Hepatocyte (in vitro differentiated cells): ENCODE measurements around the gene SAMD4A. TPM values are rescaled to one million over a fixed set of nuclear protein-coding genes. Genes with fewer than 3 reads are reported as not detected.
"Not testable (repeated sequence)": the region's sequence is repeated elsewhere in the genome, so short reads cannot be mapped to it uniquely, and the experiment has no call there.

Experiments used
- DNase-seq: peaks from one replicate; pipeline ENCODE4 v3.0.0-alpha.2; 2016; ENCODE audit warnings: low spot score
- H2AFZ ChIP-seq: fragments of 200-600 bp; sonication (generic); 2 replicates; pipeline ENCODE4 v1.6.0; 2016; ENCODE audit warnings: antibody characterized with exemption, mild to moderate bottlenecking
- H3K27ac ChIP-seq: fragments of 200-600 bp; sonication (generic); 2 replicates; pipeline ENCODE4 v1.5.1; 2016; ENCODE audit warnings: mild to moderate bottlenecking
- H3K27me3 ChIP-seq: fragments of 200-600 bp; sonication (generic); 2 replicates; pipeline ENCODE4 v1.6.1; 2016
- H3K36me3 ChIP-seq: fragments of 200-600 bp; sonication (generic); replicated peaks from 2 replicates; pipeline ENCODE4 v1.5.1; 2016; ENCODE audit warnings: low read depth; ENCODE audit not compliant: insufficient read depth
- H3K4me1 ChIP-seq: fragments of 200-600 bp; sonication (generic); 2 replicates; pipeline ENCODE4 v1.5.1; 2016; ENCODE audit warnings: mild to moderate bottlenecking, moderate library complexity; ENCODE audit not compliant: insufficient read depth
- H3K4me2 ChIP-seq: fragments of 200-600 bp; sonication (generic); 2 replicates; pipeline ENCODE4 v1.6.0; 2016
- H3K4me3 ChIP-seq: fragments of 200-600 bp; sonication (generic); 2 replicates; pipeline ENCODE4 v1.5.1; 2016; ENCODE audit warnings: mild to moderate bottlenecking
- H3K79me2 ChIP-seq: fragments of 200-600 bp; sonication (generic); 2 replicates; pipeline ENCODE4 v1.6.0; 2017; ENCODE audit warnings: mild to moderate bottlenecking
- H3K9me2 ChIP-seq: fragments of 200-600 bp; sonication (generic); replicated peaks from 2 replicates; pipeline ENCODE4 v1.6.0; 2017; ENCODE audit warnings: mild to moderate bottlenecking; ENCODE audit not compliant: insufficient read depth
- H3K9me3 ChIP-seq: fragments of 200-600 bp; sonication (generic); 2 replicates; pipeline ENCODE4 v1.5.1; 2016; ENCODE audit warnings: low read depth, mild to moderate bottlenecking
- H4K20me1 ChIP-seq: fragments of 200-600 bp; sonication (generic); 2 replicates; pipeline ENCODE4 v1.6.0; 2016; ENCODE audit warnings: mild to moderate bottlenecking; ENCODE audit not compliant: insufficient read depth, poor library complexity, severe bottlenecking
- CTCF ChIP-seq: fragments of 200-600 bp; sonication (generic); IDR thresholded peaks from 2 replicates; pipeline ENCODE4 v1.5.1; 2016; ENCODE audit warnings: antibody characterized with exemption, mild to moderate bottlenecking; ENCODE audit not compliant: poor library complexity
- EZH2 ChIP-seq: fragments of 200-600 bp; sonication (generic); IDR thresholded peaks from 2 replicates; pipeline ENCODE4 v1.6.1; 2016; ENCODE audit warnings: antibody characterized with exemption, mild to moderate bottlenecking, borderline replicate concordance
- EZH2phosphoT487 ChIP-seq: fragments of 200-600 bp; sonication (generic); IDR thresholded peaks from one replicate; pipeline ENCODE4 v1.6.1; 2018; ENCODE audit warnings: antibody characterized with exemption, mild to moderate bottlenecking, low read depth, moderate library complexity; ENCODE audit not compliant: unreplicated experiment, severe bottlenecking
- WGBS: methylation state at CpG from one replicate; pipeline ENCODE4 v1.1.6; 2016; ENCODE audit warnings: low lambda C conversion rate; ENCODE audit errors: missing lambda C conversion rate; 5-methylcytosine and 5-hydroxymethylcytosine counted together
- polyA plus RNA-seq: library from polyadenylated mRNA; unstranded; fragments of >200 nt; fragmentation: Nextera tagmentation; extraction: Ambion mirVana; gene quantifications from 2 replicates; pipeline ENCODE4 v1.2.1, GENCODE V29; 2016
- total RNA-seq: library from RNA; depleted of rRNA; stranded (reverse); fragments of >200 nt; gene quantifications from 2 replicates; pipeline ENCODE4 v1.2.3, GENCODE V29; 2014

Gene SAMD4A
- total and polyA plus RNA-seq, 2 experiments from 2014 or later = 10.5 to 15.7 TPM

- H3K79me2 ChIP-seq = peaks cover 28% of the 10 kb centered on the region
- H2AFZ ChIP-seq = no peak overlapping the region
- TF ChIP-seq CTCF = no peak
- no peak for TF ChIP-seq EZH2
- TF ChIP-seq EZH2phosphoT487 = no peak
- H4K20me1 ChIP-seq = no peaks in the 10 kb centered on the region
- H3K4me1 ChIP-seq = peaks cover 21% of the 10 kb centered on the region
- DNase-seq = no peak
- H3K27ac ChIP-seq = peak overlapping the region; percentile 28
- H3K9me2 ChIP-seq = no peaks in the 10 kb centered on the region
- H3K27me3 ChIP-seq = no peaks in the 10 kb centered on the region
- H3K9me3 ChIP-seq = no peaks in the 10 kb centered on the region
- no peaks in the 10 kb centered on the region for H3K36me3 ChIP-seq
- no peak overlapping the region for H3K4me3 ChIP-seq
- no peak overlapping the region for H3K4me2 ChIP-seq
These were observed 54.8 kb downstream of the SAMD4A start for GRCh38 chr14:54621686-54622085.

- Histone ChIP-seq H2AFZ (no peak overlapping the region), H3K79me2 (peaks cover 30% of the 10 kb centered on the region), H3K9me2 (no peaks in the 10 kb centered on the region), H3K4me1 (peaks cover 26% of the 10 kb centered on the region), H3K4me3 (no peak overlapping the region), H4K20me1 (no peaks in the 10 kb centered on the region), H3K27me3 (no peaks in the 10 kb centered on the region), H3K9me3 (no peaks in the 10 kb centered on the region), H3K27ac (peak overlapping the region; percentile 28), H3K4me2 (no peak overlapping the region), H3K36me3 (no peaks in the 10 kb centered on the region)
- WGBS = 79% methylated on average over 9 of the region's 9 CpGs
- DNase-seq = no peak
- no peak for TF ChIP-seq EZH2phosphoT487
- no peak for TF ChIP-seq EZH2
- no peak for TF ChIP-seq CTCF
These were observed 55.4 kb downstream of the SAMD4A start for GRCh38 chr14:54622192-54622958.

GRCh38 chr14:54623279-54624004, 56.5 kb downstream of the SAMD4A start:
- Histone ChIP-seq H3K4me3 (no peak overlapping the region), H3K79me2 (peaks cover 28% of the 10 kb centered on the region)
- WGBS = 60% methylated on average over 1 of the region's 1 CpG

GRCh38 chr14:54624005-54624358, 57.1 kb downstream of the SAMD4A start:
- not testable (repeated sequence) for H3K27ac ChIP-seq, H3K27me3 ChIP-seq, H2AFZ ChIP-seq, H3K36me3 ChIP-seq, DNase-seq, H3K4me2 ChIP-seq, H3K4me3 ChIP-seq, H4K20me1 ChIP-seq, H3K9me3 ChIP-seq, H3K9me2 ChIP-seq
- Histone ChIP-seq H3K4me1 (peaks cover 34% of the 10 kb centered on the region), H3K79me2 (peaks cover 34% of the 10 kb centered on the region)
- WGBS = 98% methylated on average over 19 of the region's 19 CpGs

More at GRCh38 chr14:54623279-54624004, 56.5 kb downstream of the SAMD4A start:
- H2AFZ ChIP-seq = no peak overlapping the region
- H3K4me1 ChIP-seq = peaks cover 34% of the 10 kb centered on the region
- no peak for TF ChIP-seq EZH2phosphoT487
- TF ChIP-seq CTCF = no peak
- no peak for TF ChIP-seq EZH2
- no peaks in the 10 kb centered on the region for H3K9me3 ChIP-seq
- H3K27me3 ChIP-seq = no peaks in the 10 kb centered on the region
- no peak for DNase-seq
- no peaks in the 10 kb centered on the region for H3K9me2 ChIP-seq
- no peaks in the 10 kb centered on the region for H4K20me1 ChIP-seq
- no peak overlapping the region for H3K4me2 ChIP-seq
- H3K36me3 ChIP-seq = no peaks in the 10 kb centered on the region
- H3K27ac ChIP-seq = peak overlapping the region; percentile 28
